H1 (cell line): ENCODE measurements around the gene MACC1. TPM values are rescaled to one million over a fixed set of nuclear protein-coding genes. Genes with fewer than 3 reads are reported as not detected.

Source experiments
- CTCF ChIA-PET: fragments of 300-600 bp; sonication (Branson Sonifier 250); formaldehyde crosslinking; loops from one replicate; lab custom pipeline; 2021; ENCODE audit not compliant: partially characterized antibody; lab: Charles Lee
- POLR2A ChIA-PET: fragments of 300-600 bp; sonication (Branson Sonifier 250); formaldehyde crosslinking; loops from one replicate; lab custom pipeline; 2021; ENCODE audit warnings: inconsistent platforms; ENCODE audit not compliant: partially characterized antibody; lab: Charles Lee
- DNase-seq, 2 experiments: peaks; one replicate each; pipeline versions ENCODE4 v3.0.0 to v3.0.0-alpha.2; 2010 to 2022; ENCODE audit warnings: low spot score in 2 of 2, low read depth in 1 of 2, mixed read lengths in 1 of 2
- FAIRE-seq: peaks from 2 replicates; lab custom pipeline; 2011; peaks lifted over from hg19 to GRCh38; lab: Jason Lieb, UNC
- H2AFZ ChIP-seq: 2 replicates; pipeline ENCODE4 v1.8.1; 2012; ENCODE audit warnings: low read length, inconsistent platforms
- H2AK5ac ChIP-seq: 2 replicates; pipeline ENCODE4 v1.6.1; 2013; ENCODE audit warnings: low read depth, low read length
- H2BK120ac ChIP-seq: replicated peaks from 2 replicates; pipeline ENCODE3; 2013; ENCODE audit warnings: low read depth, low read length, inconsistent platforms
- H2BK12ac ChIP-seq: 2 replicates; pipeline ENCODE4 v1.6.1; 2013; ENCODE audit warnings: low read depth, low read length
- H2BK15ac ChIP-seq: 2 replicates; pipeline ENCODE4 v1.6.1; 2013; ENCODE audit warnings: low read length
- H2BK20ac ChIP-seq: 2 replicates; pipeline ENCODE4 v1.6.1; 2013; ENCODE audit warnings: low read length
- H2BK5ac ChIP-seq: 2 replicates; pipeline ENCODE4 v1.6.1; 2013; ENCODE audit warnings: low read depth, low read length
- H3K14ac ChIP-seq: 2 replicates; pipeline ENCODE4 v1.6.1; 2013; ENCODE audit warnings: inconsistent platforms; ENCODE audit not compliant: insufficient read length
- H3K18ac ChIP-seq: 2 replicates; pipeline ENCODE4 v1.6.1; 2013; ENCODE audit warnings: low read length; ENCODE audit errors: extremely low read depth
- H3K23ac ChIP-seq: 2 replicates; pipeline ENCODE4 v1.6.1; 2013; ENCODE audit warnings: inconsistent platforms; ENCODE audit not compliant: insufficient read length
- H3K23me2 ChIP-seq: 2 replicates; pipeline ENCODE4 v1.6.1; 2013; ENCODE audit warnings: low read depth, low read length
- H3K27ac ChIP-seq: 2 replicates; pipeline ENCODE4 v1.6.1; 2011; ENCODE audit warnings: low read depth, low read length, inconsistent platforms
- H3K27me3 ChIP-seq, 4 experiments: replicated peaks in 1 of 4; 1 replicate in 1 of 4; 2 replicates in 3 of 4; pipeline versions ENCODE4 v1.6.1 to v1.8.1; 2011 to 2013; ENCODE audit warnings: low read length in 3 of 4, mild to moderate bottlenecking in 3 of 4, inconsistent platforms in 2 of 4, mixed read lengths in 2 of 4, moderate library complexity in 1 of 4; ENCODE audit not compliant: control insufficient read depth in 3 of 4, insufficient read depth in 3 of 4; ENCODE audit errors: extremely low read depth in 1 of 4
- H3K36me3 ChIP-seq, 4 experiments: 2 replicates each; pipeline versions ENCODE4 v1.6.1 to v1.8.1; 2011 to 2013; ENCODE audit warnings: mild to moderate bottlenecking in 4 of 4, low read length in 3 of 4, moderate library complexity in 2 of 4, control low read depth in 1 of 4, inconsistent platforms in 1 of 4; ENCODE audit not compliant: insufficient read depth in 4 of 4, control insufficient read depth in 2 of 4
- H3K4ac ChIP-seq: replicated peaks from 2 replicates; pipeline ENCODE3; 2013; ENCODE audit warnings: low read length, low read depth, mixed read lengths, inconsistent platforms; ENCODE audit not compliant: insufficient read length
- H3K4me1 ChIP-seq, 4 experiments: replicated peaks in 1 of 4; 1 replicate in 1 of 4; 2 replicates in 3 of 4; pipeline versions ENCODE4 v1.6.1 to v1.8.1; 2011 to 2013; ENCODE audit warnings: low read length in 3 of 4, inconsistent platforms in 2 of 4, mixed read lengths in 1 of 4; ENCODE audit not compliant: insufficient read depth in 4 of 4, control insufficient read depth in 3 of 4
- H3K4me2 ChIP-seq, 2 experiments: 2 replicates each; pipeline versions ENCODE4 v1.6.1 to v1.8.1; 2011 to 2013; ENCODE audit warnings: low read depth in 2 of 2, low read length in 2 of 2, control low read depth in 1 of 2, inconsistent platforms in 1 of 2, mild to moderate bottlenecking in 1 of 2; ENCODE audit not compliant: insufficient read depth in 1 of 2
- H3K4me3 ChIP-seq, 4 experiments: fragments of 200-600, 300-600 bp in 1 of 4; sonication (generic), shearing (Covaris generic), sonication (Bioruptor Twin) in 1 of 4; 2 replicates each; pipeline versions ENCODE4 v1.5.1 to v1.8.1; 2011 to 2016; ENCODE audit warnings: low read length in 4 of 4, low read depth in 3 of 4, control low read depth in 2 of 4, inconsistent platforms in 2 of 4, mild to moderate bottlenecking in 2 of 4, mixed read lengths in 1 of 4, moderate library complexity in 1 of 4; ENCODE audit not compliant: insufficient read depth in 2 of 4; ENCODE audit errors: extremely low read depth in 1 of 4
- H3K56ac ChIP-seq: replicated peaks from 2 replicates; pipeline ENCODE3; 2013; ENCODE audit warnings: low read depth, mild to moderate bottlenecking, mixed read lengths, low read length, inconsistent platforms; ENCODE audit not compliant: insufficient read length
- H3K79me1 ChIP-seq: 2 replicates; pipeline ENCODE4 v1.6.1; 2013; ENCODE audit warnings: low read depth, low read length, control low read depth
- H3K79me2 ChIP-seq, 2 experiments: 2 replicates each; pipeline versions ENCODE4 v1.6.1 to v1.8.1; 2012 to 2013; ENCODE audit warnings: low read length in 2 of 2, mild to moderate bottlenecking in 2 of 2, inconsistent platforms in 1 of 2; ENCODE audit not compliant: insufficient read depth in 2 of 2, control insufficient read depth in 1 of 2
- H3K9ac ChIP-seq, 4 experiments: replicated peaks in 1 of 4; 1 replicate in 1 of 4; 2 replicates in 3 of 4; pipeline versions ENCODE4 v1.6.1 to v1.8.1; 2011 to 2013; ENCODE audit warnings: low read depth in 3 of 4, low read length in 3 of 4, control low read depth in 2 of 4, mild to moderate bottlenecking in 2 of 4, moderate library complexity in 2 of 4, inconsistent platforms in 1 of 4; ENCODE audit errors: extremely low read depth in 1 of 4
- H3K9me3 ChIP-seq, 2 experiments: 2 replicates each; pipeline versions ENCODE4 v1.6.1 to v1.8.1; 2012 to 2013; ENCODE audit warnings: mild to moderate bottlenecking in 2 of 2, moderate library complexity in 2 of 2, control low read depth in 1 of 2, inconsistent platforms in 1 of 2, low read depth in 1 of 2, low read length in 1 of 2, mixed read lengths in 1 of 2; ENCODE audit not compliant: insufficient read depth in 2 of 2
- H4K20me1 ChIP-seq, 2 experiments: replicated peaks in 1 of 2; 2 replicates each; pipeline versions ENCODE3 to v1.8.1; 2011 to 2013; ENCODE audit warnings: inconsistent platforms in 2 of 2, low read length in 2 of 2, mild to moderate bottlenecking in 1 of 2; ENCODE audit not compliant: insufficient read depth in 2 of 2, control insufficient read depth in 1 of 2
- H4K5ac ChIP-seq: 2 replicates; pipeline ENCODE4 v1.6.1; 2013; ENCODE audit warnings: low read length, low read depth, mixed read lengths, inconsistent platforms; ENCODE audit not compliant: insufficient read length
- H4K8ac ChIP-seq: 2 replicates; pipeline ENCODE4 v1.8.0; 2013; ENCODE audit warnings: mild to moderate bottlenecking, moderate library complexity, low read length, inconsistent platforms; ENCODE audit not compliant: insufficient read depth; ENCODE audit errors: extremely low read depth
- H4K91ac ChIP-seq: replicated peaks from 2 replicates; pipeline ENCODE3; 2013; ENCODE audit warnings: low read length, mixed read lengths, inconsistent platforms; ENCODE audit not compliant: insufficient read length
- E2F6 ChIP-seq: IDR thresholded peaks from 2 replicates; pipeline ENCODE4 v1.6.1; 2012; ENCODE audit warnings: inconsistent platforms
- EP300 ChIP-seq, 2 experiments: IDR thresholded peaks; 1 replicate in 1 of 2; 2 replicates in 1 of 2; pipeline ENCODE4 v1.6.1; 2011 to 2012; ENCODE audit warnings: low read depth in 2 of 2, low read length in 2 of 2, mild to moderate bottlenecking in 2 of 2, borderline replicate concordance in 1 of 2, inconsistent platforms in 1 of 2, moderate library complexity in 1 of 2
- JUND ChIP-seq: IDR thresholded peaks from 2 replicates; pipeline ENCODE4 v1.6.1; 2011; ENCODE audit warnings: mild to moderate bottlenecking, improper control_type of control experiment, low read length
- KDM5A ChIP-seq: fragments of 200-600 bp; IDR thresholded peaks from 2 replicates; pipeline ENCODE4 v1.7.1; 2012; ENCODE audit warnings: mild to moderate bottlenecking, low read length, inconsistent platforms, mixed read lengths
- MAFK ChIP-seq: IDR thresholded peaks from 2 replicates; pipeline ENCODE4 v1.6.1; 2012; ENCODE audit warnings: low read depth, mild to moderate bottlenecking, improper control_type of control experiment, low read length
- MAX ChIP-seq: IDR thresholded peaks from 2 replicates; pipeline ENCODE4 v1.6.1; 2012; ENCODE audit warnings: inconsistent platforms
- POU5F1 ChIP-seq: IDR thresholded peaks from 2 replicates; pipeline ENCODE4 v1.6.1; 2011; ENCODE audit warnings: low read depth, mild to moderate bottlenecking, low read length, moderate library complexity
- SIX5 ChIP-seq: IDR thresholded peaks from 2 replicates; pipeline ENCODE4 v1.6.1; 2011; ENCODE audit warnings: mild to moderate bottlenecking, low read depth, low read length
- WGBS, 2 experiments: shearing (Covaris generic) in 1 of 2; methylation state at CpG; one replicate each; pipeline versions ENCODE4 v1.1.6 to v1.1.7; 2013 to 2015; ENCODE audit warnings: low lambda C conversion rate in 2 of 2, mixed read lengths in 2 of 2, inconsistent platforms in 1 of 2, low coverage in 1 of 2, missing lambda C conversion rate in 1 of 2; ENCODE audit not compliant: insufficient replicate concordance in 2 of 2, insufficient coverage in 1 of 2, insufficient read length in 1 of 2; ENCODE audit errors: extremely low coverage in 1 of 2, missing lambda C conversion rate in 1 of 2; 5-methylcytosine and 5-hydroxymethylcytosine counted together
- polyA plus RNA-seq, 7 experiments: library from polyadenylated mRNA; depleted of rRNA in 3 of 7; stranded (reverse) in 5 of 7; unstranded in 2 of 7; fragments of >200 nt in 5 of 7; fragments of 200-250 nt in 2 of 7; gene quantifications; 1 replicate in 5 of 7; 2 replicates in 1 of 7; 4 replicates in 1 of 7; pipeline versions ENCODE4 v1.2.1 to v1.2.3, GENCODE V29; 2011 to 2013; ENCODE audit warnings: missing spikeins in 2 of 7, mixed read lengths in 2 of 7
- total RNA-seq: library from RNA; stranded (reverse); fragmentation: NEBNext Ultra II Directional; extraction: Animal tissue kit (Norgen Biotek cat#: 25700); gene quantifications from 2 replicates; pipeline ENCODE4 v1.2.1, GENCODE V29; 2021

MACC1 gene
- total and polyA plus RNA-seq, 2 of the 8 experiments (the other 6 are each of a cell fraction or from before 2014, with no cell fraction given), result 2.0 to 17.2 TPM

GRCh38 chr7:20144801-20145200, 72.4 kb downstream of the MACC1 start:
- H3K4me2 ChIP-seq, result no peak overlapping the region
- H2BK12ac ChIP-seq, result no peak overlapping the region
- no peaks in the 10 kb centered on the region for H3K27me3 ChIP-seq
- no peak overlapping the region for H3K23ac ChIP-seq
- CTCF ChIA-PET, result interaction anchor here (1.1 to 4.0 kb wide), 2 partner anchors 11 to 28 kb away, joined by 3 to 16 read pairs; no protein-coding TSS in a partner anchor
- H2AK5ac ChIP-seq, result no peak overlapping the region
- no peak for DNase-seq
- H4K5ac ChIP-seq, result no peak overlapping the region
- no peaks in the 10 kb centered on the region for H3K9me3 ChIP-seq
- no peak overlapping the region for H3K18ac ChIP-seq
- WGBS, 2 experiments, result 94% methylated on average over 3 of the region's 3 CpGs; no CpG with 5 or more reads in 1 of the 2 experiments
- no peak overlapping the region for H3K27ac ChIP-seq
- H2BK15ac ChIP-seq, result no peak overlapping the region
- no peak overlapping the region for H2BK5ac ChIP-seq
- H4K8ac ChIP-seq, result no peak overlapping the region
- no peak overlapping the region for H2AFZ ChIP-seq
- peaks cover 0 to 3% (median 0%) of the 10 kb centered on the region in 4 experiments; a peak in 1 of 7 replicates for H3K4me1 ChIP-seq
- POLR2A ChIA-PET, result interaction anchor here (1.0 kb wide), 1 partner anchor 9 kb away, joined by 3 read pairs; no protein-coding TSS in a partner anchor
- H3K23me2 ChIP-seq, result peaks cover 1% of the 10 kb centered on the region; the same call in 1 of the 2 replicates
- no peak overlapping the region for H3K56ac ChIP-seq
- no peaks in the 10 kb centered on the region; a peak in 1 of 8 replicates for H3K36me3 ChIP-seq
- H3K14ac ChIP-seq, result no peak overlapping the region
- no peak overlapping the region for H3K4me3 ChIP-seq
- no peak overlapping the region for H3K9ac ChIP-seq
- H3K79me1 ChIP-seq, result no peaks in the 10 kb centered on the region
- no peaks in the 10 kb centered on the region for H3K79me2 ChIP-seq
- no peak for FAIRE-seq
- H3K4ac ChIP-seq, result no peak overlapping the region
- no peak overlapping the region for H2BK120ac ChIP-seq
- no peak overlapping the region for H2BK20ac ChIP-seq
- no peaks in the 10 kb centered on the region for H4K20me1 ChIP-seq
- H4K91ac ChIP-seq, result no peak overlapping the region
- no peak for TF ChIP-seq SIX5
- TF ChIP-seq POU5F1, result no peak
- no peak for TF ChIP-seq EP300 (IDR thresholded peaks at IDR 0.05; ENCODE audit: borderline replicate concordance in 1 of 2, low read depth in 2 of 2, low read length in 2 of 2)
- TF ChIP-seq MAFK, result no peak
- TF ChIP-seq E2F6, result no peak
- no peak for TF ChIP-seq JUND
- no peak for TF ChIP-seq MAX
- no peak for TF ChIP-seq KDM5A
